ENCODE data around the gene CPT1B.

The CPT1B gene

GRCh38 chr22:50548921-50549790 is 29.1 kb downstream of the CPT1B start:
- Histone ChIP-seq H3K27me3 (ENCODE audit: insufficient read depth, poor library complexity, severe bottlenecking) (no peaks in the 10 kb centered on the region), H3K36me3 (ENCODE audit: low read depth) (no peaks in the 10 kb centered on the region), H3K27ac (ENCODE audit: poor library complexity, severe bottlenecking) (no peak overlapping the region), H3K9me3 (ENCODE audit: severe bottlenecking) (no peaks in the 10 kb centered on the region), H3K4me3 (ENCODE audit: severe bottlenecking) (no peak overlapping the region), H3K4me1 (ENCODE audit: insufficient read depth, poor library complexity, severe bottlenecking) (peaks cover 6% of the 10 kb centered on the region)
- ATAC-seq (ENCODE audit: low read depth) (no peak), DNase-seq (ENCODE audit: low spot score) (no peak)
- no peak for TF ChIP-seq CTCF (IDR thresholded peaks at IDR 0.05; ENCODE audit: poor library complexity, severe bottlenecking)

GRCh38 chr22:50548040-50548920 is 29.9 kb downstream of the CPT1B start:
- no peak overlapping the region for H3K4me3 ChIP-seq (ENCODE audit: severe bottlenecking)
- H3K4me1 ChIP-seq (ENCODE audit: insufficient read depth, poor library complexity, severe bottlenecking): peaks cover 6% of the 10 kb centered on the region
- no peaks in the 10 kb centered on the region for H3K27me3 ChIP-seq (ENCODE audit: insufficient read depth, poor library complexity, severe bottlenecking)
- no peak for DNase-seq (ENCODE audit: low spot score)
- no peaks in the 10 kb centered on the region for H3K9me3 ChIP-seq (ENCODE audit: severe bottlenecking)
- no peak for TF ChIP-seq CTCF (IDR thresholded peaks at IDR 0.05; ENCODE audit: poor library complexity, severe bottlenecking)
- H3K36me3 ChIP-seq (ENCODE audit: low read depth): no peaks in the 10 kb centered on the region
- no peak overlapping the region for H3K27ac ChIP-seq (ENCODE audit: poor library complexity, severe bottlenecking)
- no peak for ATAC-seq (ENCODE audit: low read depth)

GRCh38 chr22:50547263-50547985 is 30.8 kb downstream of the CPT1B start:
- Histone ChIP-seq H3K27ac (ENCODE audit: poor library complexity, severe bottlenecking) (no peak overlapping the region), H3K9me3 (ENCODE audit: severe bottlenecking) (no peaks in the 10 kb centered on the region), H3K4me3 (ENCODE audit: severe bottlenecking) (no peak overlapping the region), H3K27me3 (ENCODE audit: insufficient read depth, poor library complexity, severe bottlenecking) (no peaks in the 10 kb centered on the region), H3K4me1 (ENCODE audit: insufficient read depth, poor library complexity, severe bottlenecking) (peaks cover 7% of the 10 kb centered on the region), H3K36me3 (ENCODE audit: low read depth) (no peaks in the 10 kb centered on the region)
- no peak for TF ChIP-seq CTCF (IDR thresholded peaks at IDR 0.05; ENCODE audit: poor library complexity, severe bottlenecking)
- no peak for ATAC-seq (ENCODE audit: low read depth)
- no peak for DNase-seq (ENCODE audit: low spot score)

- H3K27me3 ChIP-seq (ENCODE audit: insufficient read depth, poor library complexity, severe bottlenecking): no peaks in the 10 kb centered on the region
- no peaks in the 10 kb centered on the region for H3K36me3 ChIP-seq (ENCODE audit: low read depth)
- DNase-seq (ENCODE audit: low spot score): no peak
- peaks cover 14% of the 10 kb centered on the region for H3K4me1 ChIP-seq (ENCODE audit: insufficient read depth, poor library complexity, severe bottlenecking)
- ATAC-seq (ENCODE audit: low read depth): no peak
- H3K9me3 ChIP-seq (ENCODE audit: severe bottlenecking): no peaks in the 10 kb centered on the region
- H3K27ac ChIP-seq (ENCODE audit: poor library complexity, severe bottlenecking): no peak overlapping the region
- H3K4me3 ChIP-seq (ENCODE audit: severe bottlenecking): no peak overlapping the region
- TF ChIP-seq CTCF (IDR thresholded peaks at IDR 0.05; ENCODE audit: poor library complexity, severe bottlenecking): no peak
Measured at GRCh38 chr22:50546326-50547262, 31.6 kb downstream of the CPT1B start.

Data from RWPE2 (cell line).